OCI-LY1 (cell line): ENCODE measurements around the gene SF1.

Experiments used
- EZH2 ChIP-seq: fragments of 200-600 bp; sonication (generic), shearing (Covaris generic); IDR thresholded peaks from 2 replicates; pipeline ENCODE4 v1.8.0; 2017; ENCODE audit warnings: borderline replicate concordance, mixed run types, mild to moderate bottlenecking, antibody characterized with exemption, low read length, moderate library complexity, mixed read lengths
- TF ChIP-seq, protein P1 (sequence below): fragments of 200-600 bp; sonication (generic), shearing (Covaris generic); IDR thresholded peaks from 2 replicates; pipeline ENCODE4 v1.5.1; 2017; ENCODE audit warnings: mild to moderate bottlenecking, antibody characterized with exemption, low read length, moderate library complexity, mixed read lengths

DNA sequence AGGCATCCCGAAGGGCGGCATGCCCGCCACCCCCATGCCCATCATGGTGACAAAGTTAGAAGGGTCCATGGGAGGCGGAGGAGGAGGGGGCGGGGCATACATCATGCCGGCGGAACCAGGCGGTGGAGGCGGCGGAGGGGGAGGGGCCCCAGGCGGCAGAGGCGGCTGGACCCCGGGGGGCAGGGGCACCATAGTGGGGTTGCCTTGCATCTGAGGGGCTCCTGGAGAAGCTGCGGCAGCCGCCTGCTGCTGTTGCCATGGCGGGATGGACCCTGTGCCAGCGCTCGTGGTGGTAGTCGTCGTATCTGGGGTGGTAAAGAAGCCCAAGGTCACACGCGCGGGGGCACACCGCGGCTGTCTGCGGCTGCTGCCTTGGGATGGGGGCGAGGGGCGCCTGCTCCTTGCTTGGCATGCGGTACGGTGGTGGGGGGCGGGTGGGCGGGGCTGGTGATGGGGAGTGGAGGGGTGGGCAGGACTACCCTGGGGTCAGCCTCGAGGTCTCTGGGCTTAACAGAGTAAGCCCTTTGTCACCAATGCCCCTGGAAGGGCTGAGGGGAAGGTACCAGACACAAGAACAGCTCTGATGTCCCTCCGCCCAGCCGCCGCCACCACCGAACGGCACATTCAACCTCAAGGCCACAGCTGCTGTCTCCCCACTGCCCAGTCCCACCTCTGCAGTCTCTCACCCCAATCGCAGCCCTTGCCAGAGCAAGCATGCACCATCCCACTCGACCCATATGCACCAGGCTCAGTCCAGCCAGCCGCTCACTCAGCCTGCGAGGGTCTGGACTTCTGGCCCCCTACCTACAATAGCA lies 12.3 kb downstream of the SF1 start:
- TF ChIP-seq EZH2: no peak
- TF ChIP-seq, protein P1, sequence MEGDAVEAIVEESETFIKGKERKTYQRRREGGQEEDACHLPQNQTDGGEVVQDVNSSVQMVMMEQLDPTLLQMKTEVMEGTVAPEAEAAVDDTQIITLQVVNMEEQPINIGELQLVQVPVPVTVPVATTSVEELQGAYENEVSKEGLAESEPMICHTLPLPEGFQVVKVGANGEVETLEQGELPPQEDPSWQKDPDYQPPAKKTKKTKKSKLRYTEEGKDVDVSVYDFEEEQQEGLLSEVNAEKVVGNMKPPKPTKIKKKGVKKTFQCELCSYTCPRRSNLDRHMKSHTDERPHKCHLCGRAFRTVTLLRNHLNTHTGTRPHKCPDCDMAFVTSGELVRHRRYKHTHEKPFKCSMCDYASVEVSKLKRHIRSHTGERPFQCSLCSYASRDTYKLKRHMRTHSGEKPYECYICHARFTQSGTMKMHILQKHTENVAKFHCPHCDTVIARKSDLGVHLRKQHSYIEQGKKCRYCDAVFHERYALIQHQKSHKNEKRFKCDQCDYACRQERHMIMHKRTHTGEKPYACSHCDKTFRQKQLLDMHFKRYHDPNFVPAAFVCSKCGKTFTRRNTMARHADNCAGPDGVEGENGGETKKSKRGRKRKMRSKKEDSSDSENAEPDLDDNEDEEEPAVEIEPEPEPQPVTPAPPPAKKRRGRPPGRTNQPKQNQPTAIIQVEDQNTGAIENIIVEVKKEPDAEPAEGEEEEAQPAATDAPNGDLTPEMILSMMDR: no peak
